GM18499 (cell line): ENCODE results near the gene HSPA12A.

Source experiments
- ATAC-seq: cut with Tn5 transposase; IDR thresholded peaks from one replicate; pipeline ENCODE4 v1.9.1; 2021; ENCODE audit warnings: moderate number of reproducible peaks; ENCODE audit not compliant: insufficient read depth, unreplicated experiment

The HSPA12A gene

DNA sequence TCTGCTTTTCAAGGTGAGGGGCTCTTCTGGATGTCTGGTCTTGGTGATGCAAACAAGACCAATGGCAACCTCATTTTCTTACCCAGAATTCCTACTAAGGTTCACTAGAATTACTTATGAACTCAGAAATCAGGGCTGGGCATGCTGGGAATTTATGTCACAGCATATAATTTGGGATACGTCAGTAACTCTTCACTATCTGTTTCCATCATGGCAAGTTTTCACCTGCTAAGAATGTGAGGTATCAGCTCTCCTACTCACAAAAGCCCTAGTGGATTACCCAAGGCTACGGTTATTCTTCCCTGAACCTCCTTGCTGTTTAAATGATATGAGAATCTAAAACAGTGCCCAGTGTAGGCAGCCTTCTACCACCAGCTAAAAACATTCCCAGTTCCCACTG lies 68.5 kb downstream of the HSPA12A start:
- no peak for ATAC-seq

DNA sequence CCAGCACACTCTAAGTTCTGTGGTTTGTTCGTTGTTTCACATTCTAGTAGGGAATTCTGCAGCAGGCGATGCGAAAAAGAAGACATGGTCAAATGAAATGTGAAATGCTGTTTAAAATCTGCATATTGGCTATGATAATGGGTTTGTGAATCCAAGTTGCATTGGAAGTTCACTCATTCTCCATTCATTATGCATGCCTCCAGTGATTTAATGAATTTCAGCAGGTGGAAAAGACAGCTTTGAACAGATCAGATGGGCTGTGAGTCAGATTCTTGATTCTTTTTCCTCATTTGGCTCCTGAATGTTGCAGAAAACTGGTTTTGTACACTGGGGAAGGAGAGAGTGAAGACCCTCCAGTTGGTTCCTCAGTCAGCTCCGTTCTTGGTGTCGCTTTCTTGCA lies 69.5 kb downstream of the HSPA12A start:
- ATAC-seq, result no peak

DNA sequence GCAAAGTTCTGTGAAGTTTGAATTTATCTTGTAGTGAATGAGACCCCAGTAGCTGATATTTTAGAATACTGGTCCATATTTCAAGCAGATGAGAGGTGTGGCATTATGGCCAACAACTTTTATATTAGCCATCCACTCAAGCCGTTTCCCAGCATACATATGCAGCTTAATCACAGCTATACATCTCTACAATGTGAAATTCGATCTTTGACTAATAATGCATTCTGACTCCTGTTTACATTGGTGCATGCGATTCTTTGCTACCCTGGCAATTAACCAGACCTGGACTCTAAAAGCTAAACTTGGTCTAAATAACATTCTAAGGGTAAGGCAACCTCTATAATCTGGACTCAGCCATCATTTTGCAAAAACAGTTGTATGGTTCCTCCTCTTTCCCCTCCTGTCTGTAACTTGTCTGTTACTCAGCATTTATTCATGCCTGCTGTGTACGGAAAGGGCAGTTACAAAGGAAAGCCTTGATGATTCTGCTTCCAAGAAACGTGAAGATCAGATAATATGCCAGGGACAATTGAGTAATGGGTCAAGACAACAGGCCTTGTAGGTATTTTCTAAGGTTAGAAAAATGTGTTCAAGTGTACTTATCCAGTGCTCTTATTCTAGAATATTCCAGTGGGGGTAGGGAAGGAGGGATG lies 71.0 kb downstream of the HSPA12A start:
- no peak for ATAC-seq

DNA sequence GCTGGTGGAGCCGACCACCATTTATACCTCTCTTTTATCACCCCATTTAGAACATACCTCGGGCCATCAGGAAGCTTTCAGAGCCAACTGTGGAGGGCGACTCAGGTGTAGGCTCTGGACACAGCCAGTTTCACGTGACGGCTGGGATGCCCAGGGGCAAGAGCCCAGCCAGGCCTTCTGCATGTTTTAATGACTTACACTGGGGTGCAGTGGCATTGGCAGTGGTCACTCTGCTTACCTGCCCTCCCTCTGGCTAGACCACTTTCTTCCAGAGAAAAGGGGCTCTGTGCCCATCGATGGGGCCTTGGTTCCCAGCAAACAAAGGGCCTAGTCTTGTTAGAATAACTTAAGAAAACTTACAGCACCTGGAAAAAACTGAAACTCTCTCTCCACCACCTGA lies 71.7 kb downstream of the HSPA12A start:
- ATAC-seq, result no peak

DNA sequence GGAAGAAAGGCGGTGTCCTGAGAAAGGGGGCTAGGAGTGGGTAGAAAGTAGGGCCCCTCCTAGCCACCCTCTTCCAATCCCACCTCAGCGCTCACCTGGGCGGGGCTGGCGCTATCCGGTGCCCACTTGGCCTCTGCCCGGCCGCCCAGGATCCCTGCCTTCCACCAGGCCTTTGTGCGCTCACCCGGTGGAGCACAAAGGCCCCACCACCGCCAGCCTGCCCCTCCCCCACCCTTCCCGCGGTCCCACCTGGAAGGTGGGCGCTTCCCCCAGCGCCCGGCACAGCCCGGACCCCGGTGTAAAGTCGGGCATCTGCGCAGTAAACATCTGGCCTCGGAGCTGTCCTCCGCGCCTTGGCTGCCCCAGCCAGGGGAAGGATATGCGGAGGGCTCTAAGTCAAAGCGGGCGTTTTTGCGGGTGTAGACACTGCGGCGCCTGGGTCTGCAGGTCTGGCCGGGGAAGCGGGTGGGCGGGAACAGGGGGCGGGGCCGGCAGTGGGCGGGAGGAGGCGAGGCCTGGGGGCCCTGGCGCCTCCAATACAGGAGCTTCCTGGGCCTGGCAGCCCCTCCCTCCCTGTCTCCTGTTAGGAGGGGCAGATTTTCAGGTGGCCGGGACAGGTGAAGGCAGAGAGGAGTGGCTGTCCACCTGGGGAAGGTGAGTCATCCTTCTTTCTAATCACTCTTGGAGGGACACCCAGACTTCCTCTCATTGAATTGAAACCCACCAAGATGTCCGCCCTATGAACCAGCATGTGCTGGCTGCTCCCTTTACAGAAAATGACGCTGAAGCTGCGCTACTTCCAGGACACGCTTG lies 72.3 kb downstream of the HSPA12A start:
- ATAC-seq, result no peak

DNA sequence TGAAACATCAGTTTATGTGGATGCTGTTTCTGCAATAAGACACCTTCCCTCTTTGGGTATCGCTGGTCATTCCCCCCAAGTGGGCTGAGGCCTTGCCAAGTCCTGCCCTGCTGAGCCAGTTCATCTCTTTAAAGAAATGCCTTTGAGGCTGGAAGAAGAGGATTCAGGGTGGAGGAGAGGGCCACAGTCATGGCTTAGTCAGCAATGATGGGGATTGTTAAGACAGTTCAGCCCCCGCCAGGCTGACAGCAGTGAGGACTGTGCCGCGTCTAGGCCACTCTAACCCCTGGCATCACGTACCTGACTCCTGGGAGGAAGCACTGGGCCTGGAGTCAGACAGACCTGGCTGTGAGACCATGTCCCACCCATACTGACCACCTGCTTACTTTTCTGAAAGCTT lies 73.3 kb downstream of the HSPA12A start:
- no peak for ATAC-seq

DNA sequence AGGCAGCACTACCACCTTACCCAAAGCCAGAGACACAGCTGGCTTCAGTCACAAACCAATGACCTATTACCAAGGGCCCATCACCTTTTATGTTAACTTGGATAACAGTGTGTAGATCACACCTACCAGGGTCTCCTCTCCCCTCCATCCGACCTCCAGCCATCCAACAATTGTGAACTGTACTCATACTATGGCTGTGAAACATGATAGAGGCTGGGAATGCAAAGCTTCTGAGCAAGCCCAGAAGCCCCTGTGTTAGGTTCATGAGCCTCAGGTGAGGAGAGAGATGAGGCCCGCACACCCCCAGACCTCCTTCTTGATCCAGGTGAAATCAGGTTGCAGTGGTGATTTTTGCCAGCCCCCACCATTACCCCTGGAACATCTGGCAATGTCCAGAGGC lies 73.9 kb downstream of the HSPA12A start:
- no peak for ATAC-seq

DNA sequence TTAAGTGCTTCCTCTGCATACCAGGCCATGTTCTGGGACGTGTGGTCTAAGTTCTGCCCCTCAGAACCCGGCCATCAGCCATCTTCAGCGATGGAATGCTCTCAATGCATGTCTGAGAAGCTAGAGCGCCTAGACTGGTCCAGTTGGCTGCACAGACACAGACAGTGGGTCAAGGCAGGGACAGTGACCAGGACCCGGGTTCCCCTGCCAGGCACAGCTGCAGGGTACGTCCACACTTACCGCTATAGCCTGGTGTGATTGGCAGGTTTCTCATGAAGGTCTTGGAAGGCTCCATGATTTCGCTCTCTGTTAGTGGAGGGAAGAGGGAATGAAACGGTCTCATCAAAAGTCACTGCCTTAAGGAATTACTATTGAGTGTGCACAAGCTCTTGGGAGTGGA lies 74.3 kb downstream of the HSPA12A start:
- ATAC-seq, result no peak

DNA sequence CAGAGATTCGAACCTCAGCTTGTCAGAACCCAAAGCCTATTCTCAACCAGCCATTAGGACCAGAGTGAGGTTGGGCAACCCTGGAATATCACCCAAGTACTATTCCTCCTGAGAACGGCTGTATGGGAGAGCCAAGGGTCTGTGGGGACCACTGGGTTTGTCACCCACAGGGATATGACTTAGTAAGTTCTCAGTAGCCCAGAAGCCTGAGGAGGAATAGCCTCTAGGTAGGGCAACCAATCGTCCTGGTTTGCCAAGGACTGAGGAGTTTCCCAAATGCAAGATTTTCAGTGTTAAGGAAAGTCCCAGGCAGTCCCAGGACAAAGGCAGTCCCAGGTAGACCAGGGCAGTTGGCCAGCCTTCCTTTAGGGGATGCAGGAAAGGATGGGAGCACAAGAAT lies 74.9 kb downstream of the HSPA12A start:
- no peak for ATAC-seq

DNA sequence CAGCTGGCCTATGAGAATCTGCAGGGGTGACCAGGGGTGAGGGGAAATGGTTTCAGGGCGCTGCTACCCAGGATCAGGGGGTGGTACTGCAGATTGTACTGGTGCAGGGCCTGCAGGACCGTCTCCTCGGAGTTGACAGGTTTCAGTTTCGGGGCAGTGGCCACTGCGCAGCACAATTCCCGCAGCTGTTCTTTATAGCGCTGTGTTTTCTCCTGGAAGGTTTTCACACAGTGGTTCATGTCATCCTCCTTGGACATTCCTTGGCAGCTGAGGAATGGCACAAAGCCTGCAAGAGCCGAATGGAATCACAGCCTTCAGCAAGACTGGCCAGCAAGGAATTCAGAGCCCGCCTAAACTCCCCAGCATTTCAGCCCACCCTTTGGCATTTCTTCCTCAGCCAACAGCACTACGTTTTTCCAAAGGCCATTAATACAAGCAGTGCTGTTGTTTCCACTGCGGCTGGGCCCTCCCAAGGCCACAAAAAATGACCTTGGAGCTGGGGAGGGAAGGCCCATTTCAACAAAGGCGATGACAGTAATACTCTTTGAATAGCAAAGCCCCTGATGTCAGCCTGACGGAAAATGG lies 76.7 kb downstream of the HSPA12A start:
- no peak for ATAC-seq

DNA sequence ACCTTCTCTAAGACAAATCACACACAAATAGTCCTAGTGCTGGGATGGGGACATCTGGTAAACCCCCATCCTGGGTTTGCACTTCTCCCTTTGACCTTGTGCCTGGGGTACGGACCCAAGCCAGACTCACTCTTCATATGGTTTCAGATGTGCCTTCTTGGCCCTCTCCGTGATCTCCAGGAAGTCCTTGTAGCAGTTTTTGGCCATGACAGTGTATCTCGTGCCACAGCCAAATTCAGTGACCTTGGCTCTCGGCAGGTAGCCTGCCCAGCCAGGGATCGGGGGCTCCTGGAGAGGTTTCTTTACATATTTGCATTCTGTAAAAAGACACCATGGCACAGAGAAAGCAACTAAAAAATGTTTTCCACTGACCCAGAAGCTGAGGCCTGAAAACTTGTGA lies 77.7 kb downstream of the HSPA12A start:
- no peak for ATAC-seq

DNA sequence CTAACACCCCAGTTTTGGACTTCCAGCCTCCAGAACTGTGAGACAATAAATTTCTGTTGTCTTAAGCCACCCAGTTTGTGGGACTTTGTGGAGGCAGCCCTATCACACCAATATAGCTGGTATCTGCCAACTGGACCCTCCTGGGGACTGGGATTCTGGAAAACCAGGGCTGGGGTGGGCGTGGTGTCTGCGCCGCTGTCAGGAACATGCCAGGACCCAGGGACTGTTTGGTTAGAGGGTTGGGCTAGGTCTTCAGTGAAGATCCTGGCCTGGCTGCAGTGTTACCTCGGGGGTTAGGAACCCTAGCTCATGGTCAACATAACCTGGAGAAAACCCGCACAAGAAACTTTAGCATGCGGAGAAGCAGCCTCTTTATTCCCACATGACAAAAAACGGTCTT lies 79.0 kb downstream of the HSPA12A start:
- no peak for ATAC-seq

DNA sequence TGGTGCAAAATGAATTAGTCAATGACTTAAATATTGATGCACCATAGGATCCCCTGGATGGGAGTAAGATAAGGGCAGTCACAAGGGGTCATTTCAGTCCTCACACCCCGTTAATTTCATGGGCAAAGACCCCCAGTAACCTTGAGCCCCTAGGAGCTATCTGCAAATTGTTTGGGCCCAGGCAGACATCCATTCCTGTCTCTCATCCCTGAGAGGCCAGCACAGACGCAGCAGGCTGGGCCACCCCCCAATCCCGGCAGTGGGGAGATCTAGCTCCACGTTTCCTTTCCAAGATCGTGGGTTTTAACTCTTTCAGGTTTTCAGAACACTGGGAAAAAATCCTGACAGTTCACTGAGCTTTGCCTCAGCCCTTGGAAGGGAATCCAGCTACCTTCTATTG lies 81.5 kb downstream of the HSPA12A start:
- ATAC-seq, result no peak

DNA sequence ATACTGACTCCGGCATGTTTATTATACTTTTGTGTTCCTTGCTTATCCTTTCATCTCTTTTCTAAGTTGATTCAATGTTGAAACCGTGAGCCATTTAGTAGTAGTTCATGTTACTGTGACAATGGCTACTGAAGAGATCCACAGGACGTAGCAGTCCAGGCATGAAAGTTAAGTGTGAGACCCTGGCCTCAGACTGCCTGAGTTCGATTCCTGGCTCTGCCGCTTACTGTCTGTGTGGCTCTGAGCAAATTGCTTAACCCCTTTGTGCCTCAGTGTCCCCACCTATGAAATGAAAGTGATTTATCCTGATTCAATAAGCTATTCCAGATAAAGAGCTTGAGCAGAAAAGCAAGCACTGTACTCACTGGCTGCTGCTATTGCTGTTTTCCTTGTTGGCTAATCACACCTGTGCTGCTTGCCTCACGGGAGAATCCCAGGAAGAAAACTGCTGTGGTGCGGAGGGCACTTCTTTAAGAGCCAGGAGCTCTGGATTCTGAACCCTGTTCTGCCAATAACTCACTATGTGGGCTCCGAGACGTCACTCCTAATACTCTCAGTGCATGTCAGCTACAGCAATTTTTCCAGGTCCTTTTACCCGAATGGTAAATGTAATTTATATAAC lies 83.2 kb downstream of the HSPA12A start:
- no peak for ATAC-seq

DNA sequence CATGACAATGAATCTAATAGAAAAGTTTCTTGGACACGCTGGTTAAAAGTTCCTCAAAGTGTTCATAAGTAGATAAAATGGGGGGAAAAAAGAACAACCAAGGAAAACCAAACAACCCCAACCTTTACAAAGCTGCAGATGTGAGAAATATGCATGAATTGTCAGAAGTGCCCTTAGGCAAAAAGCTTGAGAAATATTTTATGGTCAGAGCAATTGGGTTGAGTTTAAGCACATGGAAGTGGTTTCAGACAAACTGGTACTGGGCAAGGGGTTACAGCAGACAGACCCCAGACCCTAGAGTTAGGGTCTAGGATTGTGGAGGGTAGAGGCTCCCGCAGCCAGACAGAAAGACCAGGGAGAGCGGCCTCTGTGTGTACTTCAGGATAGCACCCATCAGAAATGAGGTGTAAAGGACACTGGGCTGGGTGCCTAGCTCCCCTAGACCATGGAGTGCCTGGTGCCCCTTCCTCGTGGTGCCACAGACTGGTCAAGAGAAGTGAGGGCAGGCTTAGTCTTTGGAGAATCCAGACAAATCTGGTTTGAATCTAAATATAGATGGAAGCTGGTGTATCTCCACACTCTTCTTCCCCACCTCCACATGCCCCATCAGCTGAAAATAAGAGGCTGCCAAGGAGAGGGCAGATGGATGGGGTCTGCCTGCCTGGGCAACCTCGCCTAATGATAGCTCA lies 84.4 kb downstream of the HSPA12A start:
- no peak for ATAC-seq

DNA sequence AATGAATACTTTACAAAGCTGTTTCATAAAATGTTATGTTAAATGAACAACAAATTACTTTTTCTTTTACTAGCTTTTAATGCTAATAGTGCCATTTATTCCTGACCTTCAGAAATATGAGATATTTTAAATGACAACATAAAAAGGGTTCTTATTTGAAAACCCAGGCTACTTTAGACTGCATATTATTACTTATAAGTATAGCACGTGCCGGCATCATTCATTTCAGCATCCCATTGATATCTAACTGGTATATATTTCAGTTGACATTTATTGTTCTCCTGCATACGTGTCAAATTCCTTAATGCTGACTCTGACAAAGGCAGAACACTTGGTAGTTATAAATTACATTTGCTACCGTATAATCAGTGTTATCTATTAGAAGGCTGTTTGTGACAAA lies 86.3 kb downstream of the HSPA12A start:
- no peak for ATAC-seq

DNA sequence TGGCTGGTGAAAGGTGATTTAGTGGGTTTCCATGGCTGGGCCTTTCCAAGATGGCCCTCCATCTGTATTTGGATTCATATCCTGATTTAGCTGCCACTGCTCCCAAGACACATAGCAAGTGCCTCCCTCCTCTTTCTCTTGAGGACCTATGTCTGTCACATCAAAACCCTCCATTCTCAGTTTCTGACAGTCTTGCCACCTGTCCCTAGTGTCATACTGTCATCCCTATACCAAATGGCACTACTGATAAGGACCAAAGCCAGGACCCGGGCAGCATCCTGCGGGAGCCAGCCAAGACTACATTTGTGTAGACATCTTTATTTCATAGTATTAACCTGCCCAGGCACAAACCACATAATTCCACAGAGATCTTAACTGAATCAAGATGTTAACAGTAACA lies 86.8 kb downstream of the HSPA12A start:
- ATAC-seq, result no peak

DNA sequence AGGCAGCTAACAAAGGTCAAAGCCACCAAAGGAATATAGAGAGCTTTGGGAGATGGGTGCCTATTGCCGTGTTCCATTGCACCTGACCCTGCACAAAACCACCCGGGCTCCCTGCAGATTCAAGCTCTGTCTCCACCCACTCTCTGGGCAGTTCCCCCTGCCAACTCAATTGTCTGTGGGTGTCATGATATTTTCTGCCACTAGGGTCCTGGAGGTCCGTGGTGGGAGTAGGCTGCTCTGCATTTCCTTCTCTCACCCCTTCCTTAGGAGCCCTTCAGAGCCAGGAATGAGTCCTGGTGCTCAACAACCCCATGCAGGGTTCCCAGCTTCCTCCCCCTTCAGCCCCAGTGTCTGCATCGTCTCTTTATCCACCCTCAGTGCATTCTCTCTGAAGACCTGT lies 87.5 kb downstream of the HSPA12A start:
- no peak for ATAC-seq

DNA sequence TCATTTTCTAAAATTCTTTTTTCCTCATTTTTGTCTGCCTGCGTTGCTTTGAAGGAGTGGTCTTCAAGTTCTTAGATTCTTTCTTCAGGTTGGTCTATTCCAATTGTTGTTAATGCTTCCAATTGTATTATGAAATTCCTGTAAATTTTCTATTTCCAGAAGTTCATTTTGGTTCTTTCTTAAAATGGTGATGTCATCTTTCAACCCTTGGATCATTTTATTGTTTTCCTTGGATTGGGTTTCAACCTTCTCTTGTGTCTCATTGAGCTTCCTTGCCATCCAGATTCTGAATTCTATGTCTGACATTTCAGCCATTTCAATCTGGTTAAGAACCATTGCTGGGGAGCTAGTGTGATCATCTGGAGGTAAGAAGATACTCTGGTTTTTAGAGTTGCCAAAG lies 88.5 kb downstream of the HSPA12A start:
- no peak for ATAC-seq

DNA sequence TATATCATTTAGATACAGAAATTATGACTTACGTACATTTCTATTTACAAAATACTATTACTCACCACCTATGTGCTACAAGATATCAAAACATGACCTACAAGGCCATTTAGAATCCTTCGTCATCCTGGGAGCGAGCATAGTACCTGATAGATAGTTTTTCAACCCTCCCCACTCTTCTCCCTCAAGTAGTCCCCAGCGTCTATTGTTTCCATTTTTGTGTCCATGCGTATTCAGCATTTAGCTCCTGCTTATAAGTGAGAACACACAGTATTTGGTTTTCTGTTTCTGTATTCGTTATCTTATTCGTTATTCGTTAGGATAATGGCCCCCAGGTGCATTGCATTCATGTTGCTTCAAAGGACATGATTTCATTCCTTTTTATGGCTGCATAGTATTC lies 93.5 kb downstream of the HSPA12A start:
- no peak for ATAC-seq

DNA sequence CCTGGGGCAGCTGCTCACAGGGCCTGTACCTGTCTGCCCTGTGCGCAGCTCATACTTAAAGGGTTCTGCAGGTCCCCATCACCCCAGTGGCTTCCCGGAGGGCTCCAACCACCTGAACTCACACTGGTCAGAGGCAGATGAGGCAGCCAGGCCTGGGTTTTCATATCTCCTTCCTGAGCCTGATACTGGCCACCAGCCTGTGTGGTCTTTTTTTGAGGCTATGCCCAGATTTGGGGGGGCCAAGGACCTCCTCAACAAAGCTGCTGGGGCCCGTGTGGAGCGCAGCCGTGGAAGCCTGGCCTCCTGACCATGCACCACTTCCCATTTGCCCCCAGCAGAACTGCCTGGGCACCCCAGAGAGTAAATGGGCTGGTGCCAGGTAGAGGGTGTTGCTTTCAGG lies 95.9 kb downstream of the HSPA12A start:
- ATAC-seq, result no peak
